Esophagus squamous epithelium (tissue), 5 donors: ENCODE measurements around the gene IP6K1. TPM values are rescaled to one million over a fixed set of nuclear protein-coding genes. Genes with fewer than 3 reads are reported as not detected.

Experiments used
- DNase-seq: peaks from one replicate; lab custom pipeline; 2025; lab: John Stamatoyannopoulos, UW
- H3K27ac ChIP-seq, 4 donors: fragments of 200-600 bp; sonication (generic); one replicate each; pipeline ENCODE4 v1.5.1; 2016 to 2019; ENCODE audit warnings: mild to moderate bottlenecking in 1 of 4
- H3K27me3 ChIP-seq, 4 donors: fragments of 200-600 bp; sonication (generic); 1 replicate in 3 of 4; 2 replicates in 1 of 4; pipeline versions ENCODE4 v1.5.1 to v1.6.0; 2017 to 2021; ENCODE audit warnings: antibody characterized with exemption in 1 of 4
- H3K36me3 ChIP-seq, 3 donors: fragments of 200-600 bp; sonication (generic); one replicate each; pipeline ENCODE4 v1.5.1; 2016 to 2019
- H3K4me1 ChIP-seq, 3 donors: fragments of 200-600 bp; sonication (generic); one replicate each; pipeline ENCODE4 v1.5.1; 2017 to 2019
- H3K4me3 ChIP-seq, 4 donors: fragments of 200-600 bp; sonication (generic); 1 replicate in 3 of 4; 2 replicates in 1 of 4; pipeline ENCODE4 v1.5.1; 2016 to 2019; ENCODE audit warnings: mild to moderate bottlenecking in 2 of 4, moderate library complexity in 1 of 4
- H3K9me3 ChIP-seq, 3 donors: fragments of 200-600 bp; sonication (generic); one replicate each; pipeline ENCODE4 v1.5.1; 2016 to 2019
- CTCF ChIP-seq, 6 experiments: fragments of 450-650 bp in 4 of 6; fragments of 200-600 bp in 2 of 6; sonication (generic) in 2 of 6; IDR thresholded peaks; one replicate each; pipeline ENCODE4 v1.5.1; 2016 to 2019; ENCODE audit warnings: antibody characterized with exemption in 6 of 6, mild to moderate bottlenecking in 4 of 6, moderate library complexity in 4 of 6
- POLR2A ChIP-seq, 4 donors: fragments of 450-650 bp; IDR thresholded peaks; one replicate each; pipeline ENCODE4 v1.6.1; 2017; ENCODE audit warnings: antibody characterized with exemption in 4 of 4, mild to moderate bottlenecking in 4 of 4, moderate library complexity in 3 of 4
- WGBS, 2 donors: methylation state at CpG; one replicate each; pipeline ENCODE4 v1.1.5; 2018; 5-methylcytosine and 5-hydroxymethylcytosine counted together
- intact Hi-C: fragments of 100-400 bp; cut with DNase I; formaldehyde crosslinking; loops from one replicate; pipeline ENCODE4 v1.15.0; 2022
- total RNA-seq, 4 donors: library from RNA; depleted of rRNA; stranded (reverse); fragments of >200 nt; gene quantifications; one replicate each; pipeline ENCODE4 v1.1.0, GENCODE V29; 2016
- donor health status: DM: yes; HTN: yes; CAD: no.

IP6K1 gene
- total RNA-seq, 4 donors from 2014 or later = 23.0 to 35.1 (median 28.1) TPM

- peak overlapping the region; percentile 87 to 100 (median 99) for H3K27ac ChIP-seq
- no peaks in the 10 kb centered on the region for H3K27me3 ChIP-seq
- H3K9me3 ChIP-seq = no peaks in the 10 kb centered on the region
- WGBS, 2 donors = 59 to 67% methylated on average over 4 to 7 of the region's 8 CpGs
- H3K4me3 ChIP-seq = peak overlapping the region; percentile 57 to 100 (median 98)
- no peak for DNase-seq
- H3K4me1 ChIP-seq = peaks cover 33 to 78% (median 34%) of the 10 kb centered on the region in 3 donors
- peaks cover 11 to 56% (median 16%) of the 10 kb centered on the region in 3 donors for H3K36me3 ChIP-seq
- no peak for TF ChIP-seq CTCF (IDR thresholded peaks at IDR 0.05)
- no peak for TF ChIP-seq POLR2A (IDR thresholded peaks at IDR 0.05)
- intact Hi-C loops = no loop called here
Observed at GRCh38 chr3:49722896-49723295, 63.4 kb downstream of the IP6K1 start.

- intact Hi-C loops = no loop called here
- no peak for DNase-seq
- Histone ChIP-seq H3K4me3 (peak overlapping the region in 3 of 4 donors; percentile 98 to 100 (median 99)), H3K36me3 (peaks cover 4 to 50% (median 9%) of the 10 kb centered on the region in 3 donors), H3K9me3 (no peaks in the 10 kb centered on the region), H3K27me3 (no peaks in the 10 kb centered on the region), H3K4me1 (peaks cover 33 to 84% (median 34%) of the 10 kb centered on the region in 3 donors), H3K27ac (peak overlapping the region in 3 of 4 donors; percentile 99 to 100 (median 99))
- WGBS, 2 donors = 44 to 87% methylated on average over 4 to 6 of the region's 26 CpGs
- TF ChIP-seq POLR2A (IDR thresholded peaks at IDR 0.05) (no peak), CTCF (IDR thresholded peaks at IDR 0.05) (no peak)
Observed at GRCh38 chr3:49721896-49722781, 64.2 kb downstream of the IP6K1 start.

- TF ChIP-seq POLR2A (IDR thresholded peaks at IDR 0.05) (no peak), CTCF (IDR thresholded peaks at IDR 0.05) (no peak)
- peaks cover 33 to 81% (median 34%) of the 10 kb centered on the region in 3 donors for H3K4me1 ChIP-seq
- no peaks in the 10 kb centered on the region for H3K9me3 ChIP-seq
- no peak overlapping the region for H3K27ac ChIP-seq
- WGBS, 2 donors = no CpG with 5 or more reads among the region's 9 CpGs
- H3K4me3 ChIP-seq = no peak overlapping the region
- intact Hi-C loops = no loop called here
- H3K36me3 ChIP-seq = peaks cover 0 to 50% (median 9%) of the 10 kb centered on the region in 3 donors
- no peaks in the 10 kb centered on the region for H3K27me3 ChIP-seq
- no peak for DNase-seq
Observed at GRCh38 chr3:49721596-49721895, 64.8 kb downstream of the IP6K1 start.

GRCh38 chr3:49720855-49721595 lies 65.3 kb downstream of the IP6K1 start:
- H3K4me1 ChIP-seq = peaks cover 33 to 79% (median 34%) of the 10 kb centered on the region in 3 donors
- peaks cover 0 to 50% (median 9%) of the 10 kb centered on the region in 3 donors for H3K36me3 ChIP-seq
- DNase-seq = no peak
- TF ChIP-seq POLR2A (IDR thresholded peaks at IDR 0.05) = no peak
- no peak overlapping the region for H3K27ac ChIP-seq
- H3K4me3 ChIP-seq = no peak overlapping the region
- no peaks in the 10 kb centered on the region for H3K27me3 ChIP-seq
- intact Hi-C loops = no loop called here
- no peaks in the 10 kb centered on the region for H3K9me3 ChIP-seq
- WGBS, 2 donors = 59 to 76% methylated on average over 4 of the region's 4 CpGs

GRCh38 chr3:49719214-49719884 lies 67.0 kb downstream of the IP6K1 start, which contains the start of gene AMIGO3:
TSS of gene AMIGO3 (minus strand) at chr3:49719684. CDS start at chr3:49719465, 219 bp downstream.
- Histone ChIP-seq H3K27me3 (no peaks in the 10 kb centered on the region), H3K9me3 (no peaks in the 10 kb centered on the region), H3K27ac (peak within 1 kb of the TSS; percentile 61 to 83 (median 72)), H3K36me3 (peaks cover 0 to 55% (median 9%) of the 10 kb centered on the region in 3 donors), H3K4me1 (peaks cover 28 to 64% (median 29%) of the 10 kb centered on the region in 3 donors), H3K4me3 (peak within 1 kb of the TSS; percentile 30 to 75 (median 53))
- WGBS, 2 donors = 0 to 6% methylated on average over 7 to 8 of the region's 50 CpGs
- intact Hi-C loops = no loop called here
- DNase-seq = peak; percentile 76
- TF ChIP-seq POLR2A (IDR thresholded peaks at IDR 0.05) (peak in 3 of 4 donors; percentile 78 to 83 (median 79)), CTCF (IDR thresholded peaks at IDR 0.05) (peak; percentile 28 to 64 (median 50))
